Liver (tissue), 9 donors: ENCODE data around the gene ITIH4. TPM values are rescaled to one million over a fixed set of nuclear protein-coding genes. Genes with fewer than 3 reads are reported as not detected.
A peak's percentile ranks its signal among the peaks of the same experiment; 100 is the strongest.

ENCODE experiments used
- DNase-seq: peaks from one replicate; pipeline ENCODE4 v3.0.0-alpha.2; 2017; ENCODE audit warnings: low spot score
- H3K27ac ChIP-seq, 2 donors: one replicate each; pipeline ENCODE4 v1.7.0; 2013; ENCODE audit warnings: inconsistent platforms in 2 of 2, low read length in 2 of 2, control low read depth in 1 of 2, low read depth in 1 of 2, mild to moderate bottlenecking in 1 of 2
- H3K27me3 ChIP-seq, 4 donors: one replicate each; pipeline versions ENCODE4 v1.6.1 to v1.7.0; 2013; ENCODE audit warnings: low read length in 3 of 4, inconsistent platforms in 1 of 4, mild to moderate bottlenecking in 1 of 4, moderate library complexity in 1 of 4; ENCODE audit not compliant: control insufficient read depth in 4 of 4, insufficient read depth in 4 of 4
- H3K36me3 ChIP-seq, 4 donors: one replicate each; pipeline versions ENCODE4 v1.6.1 to v1.7.0; 2013; ENCODE audit warnings: low read length in 3 of 4, mild to moderate bottlenecking in 3 of 4, low read depth in 1 of 4, moderate library complexity in 1 of 4; ENCODE audit not compliant: control insufficient read depth in 4 of 4, insufficient read depth in 3 of 4
- H3K4me1 ChIP-seq, 4 donors: one replicate each; pipeline versions ENCODE4 v1.6.1 to v1.7.0; 2013; ENCODE audit warnings: low read length in 3 of 4, mild to moderate bottlenecking in 3 of 4, moderate library complexity in 1 of 4; ENCODE audit not compliant: control insufficient read depth in 4 of 4, insufficient read depth in 4 of 4
- H3K4me3 ChIP-seq, 3 donors: one replicate each; pipeline versions ENCODE4 v1.6.1 to v1.7.0; 2013; ENCODE audit warnings: low read length in 3 of 3, control low read depth in 1 of 3, low read depth in 1 of 3, mild to moderate bottlenecking in 1 of 3
- H3K9ac ChIP-seq, 2 donors: one replicate each; pipeline ENCODE4 v1.7.0; 2013; ENCODE audit warnings: low read length in 2 of 2, mild to moderate bottlenecking in 2 of 2, moderate library complexity in 2 of 2, control low read depth in 1 of 2, low read depth in 1 of 2
- H3K9me3 ChIP-seq, 4 donors: one replicate each; pipeline versions ENCODE4 v1.6.1 to v1.7.0; 2013; ENCODE audit warnings: low read length in 3 of 4; ENCODE audit not compliant: control insufficient read depth in 4 of 4
- EGR1 ChIP-seq, 2 donors: IDR thresholded peaks; 2 replicates each; pipeline ENCODE4 v1.6.1; 2016 to 2018; ENCODE audit warnings: antibody characterized with exemption in 2 of 2, low read depth in 2 of 2
- FOXA1 ChIP-seq: IDR thresholded peaks from 2 replicates; pipeline ENCODE4 v1.6.1; 2016; ENCODE audit warnings: antibody characterized with exemption
- FOXA2 ChIP-seq: IDR thresholded peaks from 2 replicates; pipeline ENCODE4 v1.6.1; 2016; ENCODE audit warnings: antibody characterized with exemption
- GABPA ChIP-seq, 2 donors: IDR thresholded peaks in 1 of 2; conservative IDR thresholded peaks in 1 of 2; 2 replicates each; pipeline ENCODE4 v1.6.1; 2016; ENCODE audit warnings: antibody characterized with exemption in 2 of 2, mild to moderate bottlenecking in 1 of 2, moderate library complexity in 1 of 2
- HNF4A ChIP-seq, 2 donors: conservative IDR thresholded peaks; 2 replicates each; pipeline ENCODE4 v1.6.1; 2016; ENCODE audit warnings: antibody characterized with exemption in 2 of 2, mild to moderate bottlenecking in 2 of 2
- JUND ChIP-seq, 2 donors: IDR thresholded peaks; 2 replicates each; pipeline ENCODE4 v1.6.1; 2016; ENCODE audit warnings: antibody characterized with exemption in 2 of 2
- NR2F2 ChIP-seq: IDR thresholded peaks from 2 replicates; pipeline ENCODE4 v1.6.1; 2016; ENCODE audit warnings: antibody characterized with exemption
- RAD21 ChIP-seq, 2 donors: IDR thresholded peaks; 2 replicates each; pipeline ENCODE4 v1.6.1; 2016; ENCODE audit warnings: antibody characterized with exemption in 2 of 2, mild to moderate bottlenecking in 2 of 2
- RXRA ChIP-seq, 2 donors: IDR thresholded peaks; 2 replicates each; pipeline ENCODE4 v1.6.1; 2017 to 2018; ENCODE audit warnings: antibody characterized with exemption in 2 of 2, mild to moderate bottlenecking in 1 of 2
- SP1 ChIP-seq: IDR thresholded peaks from 2 replicates; pipeline ENCODE4 v1.6.1; 2018; ENCODE audit warnings: antibody characterized with exemption, mild to moderate bottlenecking
- YY1 ChIP-seq: IDR thresholded peaks from 2 replicates; pipeline ENCODE4 v1.6.1; 2016; ENCODE audit warnings: antibody characterized with exemption, mild to moderate bottlenecking
- WGBS: extraction: QIAGEN DNeasy Blood & Tissue Kit; methylation state at CpG from one replicate; pipeline ENCODE4 v1.1.7; 2013; 5-methylcytosine and 5-hydroxymethylcytosine counted together
- polyA plus RNA-seq, 2 donors: library from polyadenylated mRNA; stranded (reverse) in 1 of 2; unstranded in 1 of 2; fragments of 200-250 nt in 1 of 2; fragments of >200 nt in 1 of 2; fragmentation: Nextera tagmentation in 1 of 2; extraction: Ambion mirVana in 1 of 2; gene quantifications; one replicate each; pipeline versions ENCODE4 v1.2.1 to v1.2.3, GENCODE V29; 2013 to 2015
- total RNA-seq, 2 donors: library from RNA; depleted of rRNA; stranded (reverse); fragments of >200 nt; gene quantifications; one replicate each; pipeline ENCODE4 v1.2.3, GENCODE V29; 2014
- TF ChIP-seq, protein P1 (sequence below): IDR thresholded peaks from 2 replicates; pipeline ENCODE4 v1.6.1; 2016; ENCODE audit warnings: antibody characterized with exemption
- TF ChIP-seq, protein P2 (sequence below): fragments of 150-350 bp; IDR thresholded peaks from 2 replicates; pipeline ENCODE4 v1.5.1; 2017; ENCODE audit warnings: improper control_type of control experiment, low read depth, low read length; ENCODE audit not compliant: missing input control
- TF ChIP-seq, protein P3 (sequence below): IDR thresholded peaks from 2 replicates; pipeline ENCODE4 v1.6.1; 2016; ENCODE audit warnings: antibody characterized with exemption, mild to moderate bottlenecking
- TF ChIP-seq, protein P4 (sequence below): IDR thresholded peaks from 2 replicates; pipeline ENCODE4 v1.6.1; 2016; ENCODE audit warnings: antibody characterized with exemption
- TF ChIP-seq, protein P5 (sequence below): IDR thresholded peaks from 2 replicates; pipeline ENCODE4 v1.6.1; 2016; ENCODE audit warnings: antibody characterized with exemption
- donor health status: healthy.
- donor health status: healthy.
- donor health status: healthy.
- donor health status: healthy.
- donor health status: healthy.

ITIH4 gene
- total and polyA plus RNA-seq, 4 donors = 447 to 3,354 (median 2,410) TPM

DNA sequence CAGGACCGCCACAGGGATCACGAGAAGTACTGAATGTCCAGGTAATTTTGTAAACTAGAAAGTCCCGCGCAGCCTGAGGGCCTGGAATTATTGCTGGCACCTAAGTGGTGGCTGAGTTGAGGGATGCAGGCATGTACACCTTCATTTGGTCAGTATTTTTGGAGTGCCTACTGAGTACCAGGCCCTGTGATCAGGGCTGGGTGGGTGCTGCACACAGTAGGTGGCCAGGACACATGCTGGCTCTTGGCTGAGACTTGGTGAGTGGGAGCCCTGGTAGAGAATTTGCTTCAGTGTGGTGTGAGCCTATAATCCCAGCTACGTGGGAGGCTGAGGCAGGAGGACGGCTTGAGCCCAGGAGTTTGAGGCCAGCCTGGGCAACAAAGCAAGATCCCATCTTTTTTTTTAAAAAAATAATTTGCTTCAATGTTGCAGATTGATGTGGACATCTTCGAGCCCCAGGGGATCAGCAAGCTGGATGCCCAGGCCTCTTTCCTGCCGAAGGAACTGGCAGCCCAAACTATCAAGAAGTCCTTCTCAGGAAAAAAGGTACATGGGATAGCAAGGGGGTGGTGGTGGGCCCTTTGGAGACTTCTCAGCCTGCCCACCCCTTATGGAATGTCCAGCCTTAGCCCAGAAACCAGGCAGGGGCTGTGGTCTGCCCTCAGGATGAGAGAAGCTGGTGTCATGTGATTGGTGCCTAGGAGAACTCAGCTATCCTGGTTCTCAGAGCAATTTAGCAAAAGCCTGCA, 50.5 kb downstream of the ITIH4 start:
- no peak for TF ChIP-seq RAD21 (IDR thresholded peaks at IDR 0.05)
- no peak for TF ChIP-seq RXRA (IDR thresholded peaks at IDR 0.05)
- TF ChIP-seq, protein P1, sequence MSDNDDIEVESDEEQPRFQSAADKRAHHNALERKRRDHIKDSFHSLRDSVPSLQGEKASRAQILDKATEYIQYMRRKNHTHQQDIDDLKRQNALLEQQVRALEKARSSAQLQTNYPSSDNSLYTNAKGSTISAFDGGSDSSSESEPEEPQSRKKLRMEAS = no peak
- TF ChIP-seq HNF4A (conservative IDR thresholded peaks at IDR 0.05) = no peak
- TF ChIP-seq, protein P2, sequence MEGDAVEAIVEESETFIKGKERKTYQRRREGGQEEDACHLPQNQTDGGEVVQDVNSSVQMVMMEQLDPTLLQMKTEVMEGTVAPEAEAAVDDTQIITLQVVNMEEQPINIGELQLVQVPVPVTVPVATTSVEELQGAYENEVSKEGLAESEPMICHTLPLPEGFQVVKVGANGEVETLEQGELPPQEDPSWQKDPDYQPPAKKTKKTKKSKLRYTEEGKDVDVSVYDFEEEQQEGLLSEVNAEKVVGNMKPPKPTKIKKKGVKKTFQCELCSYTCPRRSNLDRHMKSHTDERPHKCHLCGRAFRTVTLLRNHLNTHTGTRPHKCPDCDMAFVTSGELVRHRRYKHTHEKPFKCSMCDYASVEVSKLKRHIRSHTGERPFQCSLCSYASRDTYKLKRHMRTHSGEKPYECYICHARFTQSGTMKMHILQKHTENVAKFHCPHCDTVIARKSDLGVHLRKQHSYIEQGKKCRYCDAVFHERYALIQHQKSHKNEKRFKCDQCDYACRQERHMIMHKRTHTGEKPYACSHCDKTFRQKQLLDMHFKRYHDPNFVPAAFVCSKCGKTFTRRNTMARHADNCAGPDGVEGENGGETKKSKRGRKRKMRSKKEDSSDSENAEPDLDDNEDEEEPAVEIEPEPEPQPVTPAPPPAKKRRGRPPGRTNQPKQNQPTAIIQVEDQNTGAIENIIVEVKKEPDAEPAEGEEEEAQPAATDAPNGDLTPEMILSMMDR = no peak
- no peak for TF ChIP-seq SP1
- TF ChIP-seq FOXA1 = no peak
- TF ChIP-seq NR2F2 = no peak
- TF ChIP-seq, protein P3, sequence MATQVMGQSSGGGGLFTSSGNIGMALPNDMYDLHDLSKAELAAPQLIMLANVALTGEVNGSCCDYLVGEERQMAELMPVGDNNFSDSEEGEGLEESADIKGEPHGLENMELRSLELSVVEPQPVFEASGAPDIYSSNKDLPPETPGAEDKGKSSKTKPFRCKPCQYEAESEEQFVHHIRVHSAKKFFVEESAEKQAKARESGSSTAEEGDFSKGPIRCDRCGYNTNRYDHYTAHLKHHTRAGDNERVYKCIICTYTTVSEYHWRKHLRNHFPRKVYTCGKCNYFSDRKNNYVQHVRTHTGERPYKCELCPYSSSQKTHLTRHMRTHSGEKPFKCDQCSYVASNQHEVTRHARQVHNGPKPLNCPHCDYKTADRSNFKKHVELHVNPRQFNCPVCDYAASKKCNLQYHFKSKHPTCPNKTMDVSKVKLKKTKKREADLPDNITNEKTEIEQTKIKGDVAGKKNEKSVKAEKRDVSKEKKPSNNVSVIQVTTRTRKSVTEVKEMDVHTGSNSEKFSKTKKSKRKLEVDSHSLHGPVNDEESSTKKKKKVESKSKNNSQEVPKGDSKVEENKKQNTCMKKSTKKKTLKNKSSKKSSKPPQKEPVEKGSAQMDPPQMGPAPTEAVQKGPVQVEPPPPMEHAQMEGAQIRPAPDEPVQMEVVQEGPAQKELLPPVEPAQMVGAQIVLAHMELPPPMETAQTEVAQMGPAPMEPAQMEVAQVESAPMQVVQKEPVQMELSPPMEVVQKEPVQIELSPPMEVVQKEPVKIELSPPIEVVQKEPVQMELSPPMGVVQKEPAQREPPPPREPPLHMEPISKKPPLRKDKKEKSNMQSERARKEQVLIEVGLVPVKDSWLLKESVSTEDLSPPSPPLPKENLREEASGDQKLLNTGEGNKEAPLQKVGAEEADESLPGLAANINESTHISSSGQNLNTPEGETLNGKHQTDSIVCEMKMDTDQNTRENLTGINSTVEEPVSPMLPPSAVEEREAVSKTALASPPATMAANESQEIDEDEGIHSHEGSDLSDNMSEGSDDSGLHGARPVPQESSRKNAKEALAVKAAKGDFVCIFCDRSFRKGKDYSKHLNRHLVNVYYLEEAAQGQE = no peak
- no peak for TF ChIP-seq FOXA2
- TF ChIP-seq GABPA (IDR thresholded peaks at IDR 0.05 in 1 of 2, conservative IDR thresholded peaks at IDR 0.05 in 1 of 2) = no peak
- TF ChIP-seq EGR1 (IDR thresholded peaks at IDR 0.05; ENCODE audit: low read depth in 2 of 2) = no peak
- TF ChIP-seq, protein P4, sequence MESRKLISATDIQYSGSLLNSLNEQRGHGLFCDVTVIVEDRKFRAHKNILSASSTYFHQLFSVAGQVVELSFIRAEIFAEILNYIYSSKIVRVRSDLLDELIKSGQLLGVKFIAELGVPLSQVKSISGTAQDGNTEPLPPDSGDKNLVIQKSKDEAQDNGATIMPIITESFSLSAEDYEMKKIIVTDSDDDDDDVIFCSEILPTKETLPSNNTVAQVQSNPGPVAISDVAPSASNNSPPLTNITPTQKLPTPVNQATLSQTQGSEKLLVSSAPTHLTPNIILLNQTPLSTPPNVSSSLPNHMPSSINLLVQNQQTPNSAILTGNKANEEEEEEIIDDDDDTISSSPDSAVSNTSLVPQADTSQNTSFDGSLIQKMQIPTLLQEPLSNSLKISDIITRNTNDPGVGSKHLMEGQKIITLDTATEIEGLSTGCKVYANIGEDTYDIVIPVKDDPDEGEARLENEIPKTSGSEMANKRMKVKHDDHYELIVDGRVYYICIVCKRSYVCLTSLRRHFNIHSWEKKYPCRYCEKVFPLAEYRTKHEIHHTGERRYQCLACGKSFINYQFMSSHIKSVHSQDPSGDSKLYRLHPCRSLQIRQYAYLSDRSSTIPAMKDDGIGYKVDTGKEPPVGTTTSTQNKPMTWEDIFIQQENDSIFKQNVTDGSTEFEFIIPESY = no peak
- TF ChIP-seq YY1 = no peak
- no peak for TF ChIP-seq JUND (IDR thresholded peaks at IDR 0.05)
- TF ChIP-seq, protein P5, sequence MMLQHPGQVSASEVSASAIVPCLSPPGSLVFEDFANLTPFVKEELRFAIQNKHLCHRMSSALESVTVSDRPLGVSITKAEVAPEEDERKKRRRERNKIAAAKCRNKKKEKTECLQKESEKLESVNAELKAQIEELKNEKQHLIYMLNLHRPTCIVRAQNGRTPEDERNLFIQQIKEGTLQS = no peak
- Histone ChIP-seq H3K36me3 (peaks cover 11 to 31% (median 17%) of the 10 kb centered on the region in 4 donors), H3K27ac (peak overlapping the region; percentile 92 to 99), H3K4me3 (peak overlapping the region; percentile 49 to 86 (median 73)), H3K9ac (peak overlapping the region; percentile 76 to 83), H3K9me3 (no peaks in the 10 kb centered on the region), H3K4me1 (peaks cover 10 to 80% (median 63%) of the 10 kb centered on the region in 4 donors), H3K27me3 (no peaks in the 10 kb centered on the region)
- WGBS = 63% methylated on average over 8 of the region's 8 CpGs
- DNase-seq = no peak
